Fibroblast of peridontal ligament (primary cell): ENCODE measurements around the gene MCEE.
"Not testable (repeated sequence)": the region's sequence is repeated elsewhere in the genome, so short reads cannot be mapped to it uniquely, and the experiment has no call there.

Experiments
- DNase-seq: peaks from one replicate; pipeline ENCODE4 v3.0.0-alpha.2; 2010; ENCODE audit errors: extremely low read depth

MCEE gene

DNA sequence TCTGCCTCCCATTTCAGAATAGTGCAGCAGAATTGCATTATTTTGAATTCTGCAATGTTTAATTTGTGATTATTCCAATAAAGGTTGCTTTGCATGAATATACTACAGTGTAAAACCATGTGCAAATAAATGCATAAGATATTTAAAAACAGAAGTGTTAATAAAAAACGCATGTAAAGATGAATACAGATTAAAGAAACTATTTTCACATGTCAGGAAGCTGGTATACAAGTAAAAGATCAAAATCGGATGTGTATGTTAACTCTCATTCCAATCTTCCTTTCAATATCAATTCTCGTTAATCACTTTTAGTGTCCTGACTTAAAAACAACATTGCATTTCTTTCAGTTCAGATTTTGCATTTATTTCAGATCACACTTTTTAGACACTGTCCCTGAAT, 3.1 kb downstream of the MCEE start:
- DNase-seq = no peak

GRCh38 chr2:71125506-71126294, 4.3 kb downstream of the MCEE start:
- no peak for DNase-seq

GRCh38 chr2:71122387-71123298, 7.4 kb downstream of the MCEE start:
- DNase-seq = no peak

DNA sequence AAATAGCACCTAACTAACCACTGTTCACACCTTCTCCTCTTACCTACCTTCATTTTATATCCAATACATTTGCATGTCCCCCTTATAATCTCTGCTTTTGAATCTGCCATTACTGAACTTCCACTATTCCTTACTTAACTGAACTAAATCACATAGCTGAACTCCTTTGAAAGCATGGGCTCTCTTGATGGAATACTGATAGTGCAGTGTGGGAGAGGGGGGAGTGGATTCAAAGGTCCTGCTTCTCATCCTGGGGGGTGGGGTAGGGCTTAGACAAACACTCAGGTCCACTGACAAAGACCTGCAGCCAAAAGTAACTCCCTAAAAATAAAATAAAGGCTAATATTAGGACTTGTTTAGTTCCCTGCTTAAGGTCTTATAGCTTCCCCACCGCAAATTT, 8.6 kb downstream of the MCEE start:
- no peak for DNase-seq

DNA sequence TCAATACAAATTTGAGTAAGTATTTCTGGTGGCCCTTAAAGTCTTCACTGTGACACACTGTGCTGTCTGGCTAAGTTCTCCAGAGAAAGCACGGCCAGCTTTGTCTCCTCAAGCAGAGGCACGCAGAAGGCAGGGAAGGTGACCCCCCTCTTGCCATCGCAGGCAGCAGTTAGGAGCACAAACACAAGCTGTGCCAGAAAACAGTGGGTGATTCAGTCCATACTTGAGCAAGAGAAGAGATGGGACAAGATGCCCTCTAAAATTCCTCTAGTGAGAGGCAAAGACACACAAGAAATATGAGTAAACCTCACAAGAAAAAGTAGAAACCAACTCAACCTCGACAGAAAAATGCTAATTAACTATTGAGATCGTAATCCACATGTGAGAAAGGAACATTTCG, 9.8 kb downstream of the MCEE start:
- DNase-seq = no peak

- DNase-seq = no peak
Observed at GRCh38 chr2:71117063-71117462, 13.0 kb downstream of the MCEE start.

- no peak for DNase-seq
Observed at GRCh38 chr2:71113843-71114242, 16.2 kb downstream of the MCEE start.

- DNase-seq = no peak
Observed at GRCh38 chr2:71108091-71108490, 21.9 kb downstream of the MCEE start.

DNA sequence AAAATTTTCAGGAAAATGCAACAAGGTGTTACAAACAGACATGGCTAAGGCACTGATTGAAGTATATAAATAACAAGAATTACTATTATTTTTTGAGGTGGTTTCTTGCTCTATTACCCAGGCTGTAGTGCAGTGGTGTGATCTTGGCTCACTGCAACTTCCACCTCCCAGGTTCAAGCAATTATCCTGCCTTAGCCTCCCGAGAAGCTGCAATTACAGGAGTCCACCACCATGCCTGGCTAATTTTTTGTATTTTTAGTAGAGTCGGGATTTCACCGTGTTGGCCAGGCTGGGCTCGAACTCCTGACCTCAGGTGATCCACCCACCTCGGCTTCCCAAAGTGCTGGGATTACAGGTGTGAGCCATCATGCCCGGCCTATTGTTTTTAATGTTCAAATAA, 23.6 kb downstream of the MCEE start:
- DNase-seq = not testable (repeated sequence)

- no peak for DNase-seq
Observed at GRCh38 chr2:71103809-71104208, 26.2 kb downstream of the MCEE start.

DNA sequence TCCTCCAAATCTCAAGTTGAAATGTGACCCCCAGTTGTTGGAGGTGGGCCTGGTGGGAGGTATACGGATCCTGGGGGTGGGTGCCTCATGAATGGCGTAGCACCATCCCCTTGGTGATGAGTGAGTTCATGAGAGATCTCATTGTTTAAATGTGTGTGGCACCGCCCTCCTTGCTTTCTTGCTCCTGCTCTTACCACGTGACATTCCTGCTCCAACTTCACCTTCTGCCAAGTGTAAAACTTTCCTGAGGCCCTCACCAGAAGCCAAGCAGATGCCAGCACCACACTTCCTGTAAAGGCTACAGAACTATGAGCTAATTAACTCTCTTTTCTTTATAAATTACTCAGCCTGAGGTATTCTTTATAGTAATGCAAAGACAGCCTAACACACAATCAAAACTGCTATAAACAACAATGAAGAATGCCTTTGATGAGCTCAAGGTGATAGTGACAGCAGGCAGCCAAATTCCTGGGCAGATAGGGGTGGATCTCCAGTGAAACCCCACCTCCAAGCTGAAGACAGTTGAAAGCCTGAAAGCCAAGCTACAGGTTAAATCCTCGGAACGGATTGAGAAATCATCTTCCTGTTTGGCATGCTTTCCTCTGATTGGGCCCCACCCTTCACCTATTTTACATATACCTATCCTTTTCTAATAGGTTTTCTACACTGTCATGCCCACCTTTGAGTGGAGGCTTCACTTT, 26.9 kb downstream of the MCEE start:
- DNase-seq = no peak

- peak; percentile 90 for DNase-seq
Observed at GRCh38 chr2:71101656-71102055, 28.4 kb downstream of the MCEE start.

- DNase-seq = peak; percentile 69
Observed at GRCh38 chr2:71100195-71100964, 29.6 kb downstream of the MCEE start.

- not testable (repeated sequence) for DNase-seq
Observed at GRCh38 chr2:71092491-71093260, 37.4 kb downstream of the MCEE start.

- not testable (repeated sequence) for DNase-seq
Observed at GRCh38 chr2:71091808-71092207, 38.2 kb downstream of the MCEE start.

- DNase-seq = not testable (repeated sequence)
Observed at GRCh38 chr2:71089475-71089874, 40.6 kb downstream of the MCEE start.

- not testable (repeated sequence) for DNase-seq
Observed at GRCh38 chr2:71085325-71086003, 44.6 kb downstream of the MCEE start.

DNA sequence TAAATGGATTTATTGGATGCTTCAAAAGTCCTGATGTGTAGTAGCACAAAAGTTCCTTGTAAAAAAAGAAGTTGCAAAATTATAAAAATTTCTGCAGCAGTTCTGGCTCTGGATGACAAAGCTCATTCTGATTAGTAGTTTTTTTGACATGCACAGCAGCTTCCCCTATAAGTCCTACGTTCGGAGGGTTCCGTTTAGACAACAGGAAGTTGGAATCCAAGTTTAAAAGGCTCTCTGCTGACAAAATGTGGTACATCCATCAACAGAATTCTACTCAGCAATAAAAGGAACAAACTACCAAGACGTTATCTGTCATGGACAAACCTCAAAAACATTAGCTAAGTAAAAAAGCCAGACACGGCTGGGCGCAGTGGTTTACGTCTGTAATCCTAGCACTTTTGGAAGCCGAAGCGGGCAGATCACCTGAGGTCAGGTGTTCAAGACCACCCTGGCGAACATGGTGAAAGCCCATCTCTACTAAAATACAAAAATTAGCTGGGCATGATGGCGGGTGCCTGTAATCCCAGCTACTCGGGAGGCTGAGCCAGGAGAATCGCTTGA, 46.2 kb downstream of the MCEE start:
- DNase-seq = not testable (repeated sequence)

DNA sequence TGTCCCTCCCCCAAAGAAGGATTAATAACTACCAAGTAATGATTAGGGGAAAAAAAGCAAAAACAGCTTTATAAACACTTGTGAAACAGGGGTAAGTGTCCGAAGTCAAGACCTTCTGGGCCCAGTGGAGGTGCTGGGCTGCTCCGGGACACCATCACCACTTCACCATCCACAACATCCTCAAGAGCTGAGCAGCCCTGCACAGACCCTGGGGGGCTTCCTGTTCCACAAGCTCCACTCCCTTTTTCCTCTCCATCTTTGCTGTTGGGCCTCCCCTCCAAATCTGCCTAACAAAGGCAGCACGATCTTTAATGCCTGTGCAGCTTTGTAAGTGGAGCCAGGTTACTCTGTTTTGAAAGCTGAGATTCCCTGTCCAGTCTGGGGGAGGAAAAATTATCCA, 46.7 kb downstream of the MCEE start:
- not testable (repeated sequence) for DNase-seq
